ENCODE data around the gene S100A4. TPM values are rescaled to one million over a fixed set of nuclear protein-coding genes. Genes with fewer than 3 reads are reported as not detected.
"Not testable (repeated sequence)": the region's sequence is repeated elsewhere in the genome, so short reads cannot be mapped to it uniquely, and the experiment has no call there.

Gene S100A4
- polyA plus RNA-seq, 1 donor from 2014 or later, result not detected

- Histone ChIP-seq H3K9me2 (ENCODE audit: insufficient read depth, low read length) (no peaks in the 10 kb centered on the region), H3K27me3 (ENCODE audit: insufficient read depth, low read depth, low read length) (no peaks in the 10 kb centered on the region), H3K4me3 (ENCODE audit: low read length) (no peak overlapping the region), H3K9ac (ENCODE audit: low read length) (no peak overlapping the region), H4K20me1 (ENCODE audit: insufficient read depth) (no peaks in the 10 kb centered on the region), H3K79me2 (replicated peaks; ENCODE audit: insufficient read depth, low read length) (no peaks in the 10 kb centered on the region), H3K27ac (ENCODE audit: low read length) (no peak overlapping the region), H3K4me2 (ENCODE audit: low read length) (no peak overlapping the region), H3F3A (ENCODE audit: insufficient read depth, low read length, poor library complexity, severe bottlenecking) (no peaks in the 10 kb centered on the region), H3K36me3 (ENCODE audit: insufficient read depth, low read length) (no peaks in the 10 kb centered on the region), H3K9me3 (ENCODE audit: low read length) (no peaks in the 10 kb centered on the region), H2AFZ (ENCODE audit: low read depth, low read length) (no peak overlapping the region)
- TF ChIP-seq MXI1 (conservative IDR thresholded peaks at IDR 0.05; ENCODE audit: poor library complexity, severe bottlenecking) (no peak), POLR2AphosphoS5 (IDR thresholded peaks at IDR 0.05) (no peak), RAD21 (conservative IDR thresholded peaks at IDR 0.05) (no peak), SMC3 (conservative IDR thresholded peaks at IDR 0.05; ENCODE audit: poor library complexity) (no peak), REST (IDR thresholded peaks at IDR 0.05; ENCODE audit: borderline replicate concordance) (no peak), TAF1 (IDR thresholded peaks at IDR 0.05; ENCODE audit: low read depth) (no peak), CTCF (IDR thresholded peaks at IDR 0.05; ENCODE audit: poor library complexity, severe bottlenecking) (no peak), EZH2 (IDR thresholded peaks at IDR 0.05; ENCODE audit: borderline replicate concordance, insufficient read depth, low read length, poor library complexity, severe bottlenecking) (no peak), EP300 (conservative IDR thresholded peaks at IDR 0.05; ENCODE audit: poor library complexity, severe bottlenecking) (no peak)
These were observed 38.4 kb upstream of the S100A4 start for GRCh38 chr1:153583976-153584375.

GRCh38 chr1:153583514-153583913, 37.9 kb upstream of the S100A4 start:
- not testable (repeated sequence) for H3K27ac ChIP-seq (ENCODE audit: low read length); H3K27me3 ChIP-seq (ENCODE audit: insufficient read depth, low read depth, low read length); H3K36me3 ChIP-seq (ENCODE audit: insufficient read depth, low read length); H2AFZ ChIP-seq (ENCODE audit: low read depth, low read length); H3K9me3 ChIP-seq (ENCODE audit: low read length); H3F3A ChIP-seq (ENCODE audit: insufficient read depth, low read length, poor library complexity, severe bottlenecking); H4K20me1 ChIP-seq (ENCODE audit: insufficient read depth); H3K79me2 ChIP-seq (replicated peaks; ENCODE audit: insufficient read depth, low read length); H3K9ac ChIP-seq (ENCODE audit: low read length); H3K9me2 ChIP-seq (ENCODE audit: insufficient read depth, low read length); H3K4me2 ChIP-seq (ENCODE audit: low read length); H3K4me3 ChIP-seq (ENCODE audit: low read length)

- H3K4me3 ChIP-seq (ENCODE audit: low read length); H3K27ac ChIP-seq (ENCODE audit: low read length): not testable (repeated sequence)
These were observed 37.2 kb upstream of the S100A4 start for GRCh38 chr1:153582836-153583235.

More at GRCh38 chr1:153582836-153583235, 37.2 kb upstream of the S100A4 start:
- H3K36me3 ChIP-seq (ENCODE audit: insufficient read depth, low read length); H3K4me2 ChIP-seq (ENCODE audit: low read length); H3K9me3 ChIP-seq (ENCODE audit: low read length); H4K20me1 ChIP-seq (ENCODE audit: insufficient read depth); H3K79me2 ChIP-seq (replicated peaks; ENCODE audit: insufficient read depth, low read length); H2AFZ ChIP-seq (ENCODE audit: low read depth, low read length); H3K27me3 ChIP-seq (ENCODE audit: insufficient read depth, low read depth, low read length); H3K9ac ChIP-seq (ENCODE audit: low read length); H3K9me2 ChIP-seq (ENCODE audit: insufficient read depth, low read length); H3F3A ChIP-seq (ENCODE audit: insufficient read depth, low read length, poor library complexity, severe bottlenecking): not testable (repeated sequence)
